IPS-18c (cell line): ENCODE data around the gene CEP85L.

Source experiments
- H3K4me3 ChIP-seq: 2 replicates; pipeline ENCODE4 v1.7.0; 2013; ENCODE audit warnings: low read depth, mild to moderate bottlenecking, low read length, moderate library complexity; ENCODE audit not compliant: insufficient read depth
- H3K9me3 ChIP-seq: one replicate; pipeline ENCODE4 v1.6.1; 2013; ENCODE audit warnings: mild to moderate bottlenecking, low read length, moderate library complexity; ENCODE audit not compliant: control insufficient read depth, insufficient read depth

The CEP85L gene

GRCh38 chr6:118651282-118652050, at the start of gene CEP85L:
Gene CEP85L, minus strand, starts transcription at chr6:118651591. Its CDS starts 322 bp downstream, at chr6:118651269.
- H3K9me3 ChIP-seq = no peaks in the 10 kb centered on the region

GRCh38 chr6:118700531-118700930, 49.1 kb upstream of the CEP85L start:
- Histone ChIP-seq H3K9me3 (no peaks in the 10 kb centered on the region), H3K4me3 (no peak overlapping the region)

More at GRCh38 chr6:118651282-118652050, at the start of gene CEP85L:
- peak within 1 kb of the TSS; percentile 88 for H3K4me3 ChIP-seq

GRCh38 chr6:118697554-118697953, 46.2 kb upstream of the CEP85L start:
- H3K4me3 ChIP-seq = no peak overlapping the region

DNA sequence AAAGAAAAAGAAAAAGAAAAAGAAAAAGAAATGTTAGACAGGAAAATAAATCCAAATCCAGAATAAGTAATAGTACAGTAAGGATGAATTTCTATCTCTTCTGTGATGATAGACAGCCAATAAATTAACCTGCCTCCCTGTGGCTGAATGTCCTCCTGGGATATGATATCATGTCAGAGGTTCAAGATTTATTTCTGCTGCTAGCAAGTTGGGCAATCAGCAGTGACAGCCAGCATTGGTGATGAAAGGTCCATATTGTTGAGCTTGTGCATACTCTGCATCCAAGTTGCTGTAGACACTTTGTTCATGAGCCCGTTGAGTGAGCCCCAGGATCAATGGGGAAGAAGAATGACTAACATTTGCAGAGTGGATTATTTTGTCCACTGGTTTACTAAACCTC, 44.9 kb upstream of the CEP85L start:
- H3K4me3 ChIP-seq = no peak overlapping the region
- H3K9me3 ChIP-seq = no peaks in the 10 kb centered on the region

More at GRCh38 chr6:118697554-118697953, 46.2 kb upstream of the CEP85L start:
- no peaks in the 10 kb centered on the region for H3K9me3 ChIP-seq

GRCh38 chr6:118693562-118693961, 42.2 kb upstream of the CEP85L start:
- no peaks in the 10 kb centered on the region for H3K9me3 ChIP-seq

GRCh38 chr6:118685823-118686449, 34.5 kb upstream of the CEP85L start:
- Histone ChIP-seq H3K4me3 (no peak overlapping the region), H3K9me3 (no peaks in the 10 kb centered on the region)

More at GRCh38 chr6:118693562-118693961, 42.2 kb upstream of the CEP85L start:
- no peak overlapping the region for H3K4me3 ChIP-seq

GRCh38 chr6:118683881-118684872, 32.8 kb upstream of the CEP85L start:
- no peak overlapping the region for H3K4me3 ChIP-seq
- H3K9me3 ChIP-seq = no peaks in the 10 kb centered on the region

- Histone ChIP-seq H3K4me3 (no peak overlapping the region), H3K9me3 (no peaks in the 10 kb centered on the region)
Observed at GRCh38 chr6:118680452-118681095, 29.2 kb upstream of the CEP85L start.

DNA sequence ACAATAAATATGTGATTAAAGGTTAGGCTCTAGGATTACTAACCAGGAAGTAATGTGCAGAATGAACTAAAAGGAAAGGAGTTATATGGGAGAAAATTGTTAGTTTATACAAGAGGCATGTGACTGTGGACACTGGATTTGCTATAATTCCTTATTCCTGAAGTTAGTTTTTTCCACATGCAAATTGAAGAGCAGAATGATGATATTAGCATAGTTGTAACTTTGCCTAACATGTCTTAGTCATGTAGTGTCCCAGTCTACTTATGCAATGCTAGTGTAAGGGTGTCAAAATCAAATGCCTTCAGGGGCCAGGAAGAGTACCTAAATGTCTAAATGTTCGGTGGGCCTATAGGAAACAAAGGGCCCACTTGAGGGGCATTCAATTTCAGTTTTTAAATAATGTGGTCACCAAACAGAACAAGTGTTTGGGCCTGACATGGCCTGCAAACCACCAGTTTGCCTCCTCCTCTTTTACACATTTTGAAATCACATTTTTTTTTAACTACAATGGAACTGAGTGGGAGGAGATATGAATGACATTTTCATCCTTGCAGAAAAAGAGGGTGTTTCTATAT, 28.0 kb upstream of the CEP85L start:
- no peaks in the 10 kb centered on the region for H3K9me3 ChIP-seq

GRCh38 chr6:118678866-118679265, 27.5 kb upstream of the CEP85L start:
- no peaks in the 10 kb centered on the region for H3K9me3 ChIP-seq

More for the DNA sequence above, 28.0 kb upstream of the CEP85L start:
- no peak overlapping the region for H3K4me3 ChIP-seq

GRCh38 chr6:118677193-118677592, 25.8 kb upstream of the CEP85L start:
- Histone ChIP-seq H3K4me3 (no peak overlapping the region), H3K9me3 (no peaks in the 10 kb centered on the region)

More at GRCh38 chr6:118678866-118679265, 27.5 kb upstream of the CEP85L start:
- H3K4me3 ChIP-seq = no peak overlapping the region

DNA sequence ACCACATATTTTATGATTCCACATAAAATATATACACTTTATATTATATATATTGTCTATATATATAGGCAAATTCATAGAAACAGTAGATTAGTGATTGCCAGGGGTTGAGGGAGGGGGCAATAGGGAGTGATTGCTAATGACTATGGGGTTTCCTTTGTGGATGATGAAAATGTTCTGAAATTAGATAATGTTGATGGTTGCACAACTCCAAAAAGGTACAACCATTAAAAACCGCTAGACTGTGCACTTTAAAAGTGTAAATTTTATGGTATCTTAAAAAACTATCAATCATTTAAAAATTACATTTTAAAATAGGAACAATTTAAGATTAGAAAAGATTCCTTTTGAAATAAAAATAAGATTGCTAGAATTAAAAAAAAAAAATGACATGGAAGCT, 23.8 kb upstream of the CEP85L start:
- Histone ChIP-seq H3K4me3 (no peak overlapping the region), H3K9me3 (no peaks in the 10 kb centered on the region)

- H3K4me3 ChIP-seq = no peak overlapping the region
- H3K9me3 ChIP-seq = no peaks in the 10 kb centered on the region
Observed at GRCh38 chr6:118674772-118675171, 23.4 kb upstream of the CEP85L start.

DNA sequence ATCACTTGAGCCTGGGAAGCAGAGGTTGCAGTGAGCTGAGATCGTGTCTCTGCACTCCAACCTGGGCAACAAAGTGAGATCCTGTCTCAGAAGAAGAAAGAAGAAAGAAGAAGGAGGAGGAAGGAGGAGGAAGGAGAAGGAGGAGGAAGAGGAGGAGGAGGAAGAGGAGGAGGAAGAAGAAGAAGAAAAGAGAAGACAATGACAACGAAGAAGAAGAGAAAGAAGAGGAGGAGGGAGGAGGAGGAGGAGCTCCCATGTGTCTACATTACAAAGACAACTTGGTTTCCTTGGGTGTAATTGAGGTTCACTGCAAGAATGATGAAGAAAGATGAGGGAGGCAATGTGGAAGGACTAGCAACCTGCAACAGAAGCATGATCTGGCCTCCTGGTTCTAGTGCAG, 21.3 kb upstream of the CEP85L start:
- Histone ChIP-seq H3K9me3 (no peaks in the 10 kb centered on the region), H3K4me3 (no peak overlapping the region)

DNA sequence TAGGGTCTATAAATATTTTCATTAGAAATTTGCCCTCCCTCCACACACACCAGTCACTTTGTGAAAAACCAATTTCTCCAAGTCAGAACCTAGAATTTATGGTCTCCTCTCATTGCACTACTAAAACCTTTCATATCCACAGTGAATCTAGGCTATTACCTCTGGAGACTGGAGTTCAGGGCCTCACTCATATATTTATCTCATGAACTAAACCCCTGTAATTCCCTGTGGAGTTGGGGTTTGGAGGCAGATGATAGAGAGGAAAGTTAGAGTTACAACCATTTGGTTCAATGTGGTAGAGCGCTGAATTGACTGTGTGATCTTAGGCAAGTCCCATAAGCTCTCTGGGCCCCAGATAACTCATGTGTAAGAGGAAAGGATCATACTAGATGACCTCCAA, 18.2 kb upstream of the CEP85L start:
- no peaks in the 10 kb centered on the region for H3K9me3 ChIP-seq

DNA sequence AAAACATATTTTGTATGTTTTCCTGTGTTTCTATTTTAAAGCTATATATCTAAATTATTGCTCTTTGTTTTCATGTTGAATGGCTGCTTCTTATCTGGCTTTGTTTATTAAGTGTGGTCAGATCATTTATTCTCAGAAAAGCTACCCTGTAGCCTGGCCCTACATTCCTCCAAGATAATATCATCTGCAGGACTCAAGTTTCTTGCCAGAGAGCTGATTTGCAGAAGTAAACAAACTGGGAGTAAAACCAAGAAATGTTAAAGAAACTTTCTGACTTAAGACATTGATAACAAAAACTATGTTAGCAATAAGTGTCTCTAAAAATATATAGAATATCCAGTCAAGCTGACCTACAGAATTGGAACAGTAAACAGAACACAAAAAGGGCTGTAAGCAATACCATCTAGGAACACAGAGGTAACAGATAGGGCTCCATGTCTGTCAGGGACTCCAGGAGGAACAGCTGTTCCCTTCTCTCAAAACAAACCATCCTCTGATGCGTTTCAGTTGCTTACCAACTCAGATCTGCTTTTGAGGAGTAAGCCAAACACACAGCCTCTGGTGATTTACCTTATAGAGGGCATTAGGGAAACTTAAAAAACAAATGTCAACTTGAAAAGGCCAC, 17.5 kb upstream of the CEP85L start:
- Histone ChIP-seq H3K4me3 (no peak overlapping the region), H3K9me3 (no peaks in the 10 kb centered on the region)

More for the DNA sequence above, 18.2 kb upstream of the CEP85L start:
- H3K4me3 ChIP-seq = no peak overlapping the region
